OCI-LY3 (cell line): Measurements from ENCODE around the gene NPLOC4.

ENCODE experiments used
- EZH2phosphoT487 ChIP-seq: fragments of 200-600 bp; shearing (Covaris generic); IDR thresholded peaks from 2 replicates; pipeline ENCODE4 v1.6.1; 2018; ENCODE audit warnings: antibody characterized with exemption, mixed run types, low read depth
- TF ChIP-seq, protein P1 (sequence below): fragments of 200-600, 300-600 bp; sonication (generic); IDR thresholded peaks from 2 replicates; pipeline ENCODE4 v1.5.1; 2014; ENCODE audit warnings: antibody characterized with exemption, low read length, low read depth

DNA sequence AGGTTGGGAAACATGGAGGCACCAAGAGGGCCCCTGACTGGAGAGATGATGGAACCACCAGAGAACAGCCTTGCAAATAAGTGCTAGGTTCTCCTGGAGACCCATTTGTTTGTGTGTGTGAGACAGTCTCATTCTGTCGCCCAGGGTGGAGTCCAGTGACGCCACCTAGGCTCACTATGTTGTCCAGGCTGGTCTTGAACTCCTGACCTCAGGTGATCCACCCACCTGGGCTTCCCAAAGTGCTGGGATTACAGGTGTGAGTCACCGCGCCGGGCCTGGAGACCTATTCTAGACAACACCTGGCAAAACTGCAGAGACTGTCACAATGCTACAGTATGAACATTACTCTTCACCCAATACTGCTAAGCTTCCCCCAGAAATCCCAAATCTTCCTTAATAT, 1.5 kb downstream of the NPLOC4 start:
- TF ChIP-seq, protein P1, sequence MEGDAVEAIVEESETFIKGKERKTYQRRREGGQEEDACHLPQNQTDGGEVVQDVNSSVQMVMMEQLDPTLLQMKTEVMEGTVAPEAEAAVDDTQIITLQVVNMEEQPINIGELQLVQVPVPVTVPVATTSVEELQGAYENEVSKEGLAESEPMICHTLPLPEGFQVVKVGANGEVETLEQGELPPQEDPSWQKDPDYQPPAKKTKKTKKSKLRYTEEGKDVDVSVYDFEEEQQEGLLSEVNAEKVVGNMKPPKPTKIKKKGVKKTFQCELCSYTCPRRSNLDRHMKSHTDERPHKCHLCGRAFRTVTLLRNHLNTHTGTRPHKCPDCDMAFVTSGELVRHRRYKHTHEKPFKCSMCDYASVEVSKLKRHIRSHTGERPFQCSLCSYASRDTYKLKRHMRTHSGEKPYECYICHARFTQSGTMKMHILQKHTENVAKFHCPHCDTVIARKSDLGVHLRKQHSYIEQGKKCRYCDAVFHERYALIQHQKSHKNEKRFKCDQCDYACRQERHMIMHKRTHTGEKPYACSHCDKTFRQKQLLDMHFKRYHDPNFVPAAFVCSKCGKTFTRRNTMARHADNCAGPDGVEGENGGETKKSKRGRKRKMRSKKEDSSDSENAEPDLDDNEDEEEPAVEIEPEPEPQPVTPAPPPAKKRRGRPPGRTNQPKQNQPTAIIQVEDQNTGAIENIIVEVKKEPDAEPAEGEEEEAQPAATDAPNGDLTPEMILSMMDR = no peak
- no peak for TF ChIP-seq EZH2phosphoT487
